ENCODE data around the gene DNAH6. TPM values are rescaled to one million over a fixed set of nuclear protein-coding genes. Genes with fewer than 3 reads are reported as not detected.

Gene DNAH6
- total RNA-seq, 1 experiment from 2014 or later, result 1.6 TPM

DNA sequence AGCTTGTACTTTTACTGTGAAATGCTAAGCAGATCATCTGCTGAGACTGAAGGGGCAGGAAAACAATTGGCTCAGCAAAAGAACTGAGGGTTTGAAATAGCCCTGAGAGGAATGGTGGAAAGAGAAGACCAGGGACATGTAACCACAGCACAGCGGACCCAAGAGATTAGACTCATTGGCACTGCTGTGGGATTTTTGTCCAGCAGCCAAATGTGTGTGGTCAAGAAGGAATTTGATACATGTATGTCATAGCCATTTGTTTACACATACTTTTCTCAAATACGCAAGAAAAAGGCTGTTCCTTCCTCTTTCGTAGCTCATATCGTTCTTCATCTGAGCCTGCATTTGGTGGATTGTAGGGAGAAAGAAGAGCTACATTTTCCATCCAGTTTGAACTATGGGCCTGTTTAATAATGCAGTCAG is 290.8 kb downstream of the DNAH6 start:
- Histone ChIP-seq H3K27ac (ENCODE audit: low read depth, low read length) (no peak overlapping the region), H3K9me3 (ENCODE audit: control insufficient read depth in 1 of 2, insufficient read depth in 1 of 2, low read depth in 1 of 2, low read length in 2 of 2) (no peaks in the 10 kb centered on the region), H2AFZ (ENCODE audit: low read depth, low read length, poor library complexity, severe bottlenecking) (no peak overlapping the region), H3K4me3 (replicated peaks in 1 of 2; ENCODE audit: low read depth in 1 of 2, low read length in 2 of 2) (no peak overlapping the region), H3K27me3 (ENCODE audit: insufficient read depth, low read length) (no peaks in the 10 kb centered on the region), H4K20me1 (ENCODE audit: insufficient read depth) (no peaks in the 10 kb centered on the region), H3K9ac (ENCODE audit: low read length) (no peak overlapping the region), H3K4me1 (ENCODE audit: control insufficient read depth in 1 of 2, insufficient read depth in 2 of 2, low read length in 2 of 2) (peaks cover 0 to 7% of the 10 kb centered on the region in 2 experiments; a peak in 1 of 4 replicates), H3K79me2 (ENCODE audit: insufficient read depth, low read length) (no peaks in the 10 kb centered on the region), H3K9me2 (ENCODE audit: insufficient read depth) (no peaks in the 10 kb centered on the region), H3K36me3 (ENCODE audit: control insufficient read depth in 1 of 2, insufficient read depth in 2 of 2, low read length in 2 of 2) (no peaks in the 10 kb centered on the region), H3K4me2 (ENCODE audit: low read length) (no peak overlapping the region)
- ChIA-PET CTCF (no interaction called here), POLR2A (no interaction called here), RAD21 (ENCODE audit: low non-redundant PET in 1 of 2, low total read pairs in 2 of 2, uncharacterized antibody in 2 of 2, unreplicated experiment in 2 of 2) (no interaction called here)
- ATAC-seq (no peak), DNase-seq (ENCODE audit: low read depth, low spot score) (peak; percentile 6)
- no TSS peak for BruUV-seq (replicated peaks)
- intact Hi-C loops (cut with micrococcal nuclease), result no loop called here
- TF ChIP-seq, protein P1, sequence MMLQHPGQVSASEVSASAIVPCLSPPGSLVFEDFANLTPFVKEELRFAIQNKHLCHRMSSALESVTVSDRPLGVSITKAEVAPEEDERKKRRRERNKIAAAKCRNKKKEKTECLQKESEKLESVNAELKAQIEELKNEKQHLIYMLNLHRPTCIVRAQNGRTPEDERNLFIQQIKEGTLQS (IDR thresholded peaks at IDR 0.05), result no peak
- no peak for TF ChIP-seq CBX3 (IDR thresholded peaks at IDR 0.05; ENCODE audit: low read depth)
- TF ChIP-seq SRF (IDR thresholded peaks at IDR 0.05; ENCODE audit: low read depth), result no peak
- TF ChIP-seq SP1 (IDR thresholded peaks at IDR 0.05; ENCODE audit: low read depth), result no peak
- no peak for TF ChIP-seq ELF1 (IDR thresholded peaks at IDR 0.05; ENCODE audit: borderline replicate concordance, low read depth)
- TF ChIP-seq EZH2phosphoT487 (IDR thresholded peaks at IDR 0.05; ENCODE audit: borderline replicate concordance), result no peak
- no peak for TF ChIP-seq SIN3A (IDR thresholded peaks at IDR 0.05; ENCODE audit: low read depth)
- no peak for TF ChIP-seq JUND (IDR thresholded peaks at IDR 0.05)

DNA sequence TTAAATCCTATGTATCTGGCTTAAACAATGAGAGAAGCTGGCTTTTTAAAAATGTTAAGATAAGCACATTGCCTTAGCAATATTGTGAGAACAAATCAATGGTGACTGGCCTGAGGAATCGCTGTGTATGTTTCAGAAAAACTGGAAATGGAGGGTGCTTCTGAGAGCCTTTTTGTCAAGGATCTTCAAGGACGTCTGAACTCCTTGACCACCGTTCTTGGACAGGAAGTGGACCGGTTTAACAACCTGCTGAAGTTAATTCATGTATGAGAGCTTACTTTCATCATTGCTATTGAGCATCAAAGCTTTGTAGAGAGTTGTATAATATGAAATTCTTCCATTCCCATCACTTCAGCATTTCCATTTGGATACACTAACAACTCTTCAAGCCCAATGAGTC is 292.0 kb downstream of the DNAH6 start:
- ATAC-seq, result no peak
- no peak overlapping the region for H3K4me2 ChIP-seq (ENCODE audit: low read length)

More for the DNA sequence above, 292.0 kb downstream of the DNAH6 start:
- H4K20me1 ChIP-seq (ENCODE audit: insufficient read depth), result no peaks in the 10 kb centered on the region
- H3K36me3 ChIP-seq (ENCODE audit: control insufficient read depth in 1 of 2, insufficient read depth in 2 of 2, low read length in 2 of 2), result no peaks in the 10 kb centered on the region
- peaks cover 0 to 7% of the 10 kb centered on the region in 2 experiments; a peak in 1 of 4 replicates for H3K4me1 ChIP-seq (ENCODE audit: control insufficient read depth in 1 of 2, insufficient read depth in 2 of 2, low read length in 2 of 2)
- H3K4me3 ChIP-seq (replicated peaks in 1 of 2; ENCODE audit: low read depth in 1 of 2, low read length in 2 of 2), result no peak overlapping the region
- no peaks in the 10 kb centered on the region for H3K9me3 ChIP-seq (ENCODE audit: control insufficient read depth in 1 of 2, insufficient read depth in 1 of 2, low read depth in 1 of 2, low read length in 2 of 2)
- H3K27me3 ChIP-seq (ENCODE audit: insufficient read depth, low read length), result no peaks in the 10 kb centered on the region
- no peak overlapping the region for H3K9ac ChIP-seq (ENCODE audit: low read length)
- POLR2A ChIA-PET, result no interaction called here
- TF ChIP-seq, protein P2, sequence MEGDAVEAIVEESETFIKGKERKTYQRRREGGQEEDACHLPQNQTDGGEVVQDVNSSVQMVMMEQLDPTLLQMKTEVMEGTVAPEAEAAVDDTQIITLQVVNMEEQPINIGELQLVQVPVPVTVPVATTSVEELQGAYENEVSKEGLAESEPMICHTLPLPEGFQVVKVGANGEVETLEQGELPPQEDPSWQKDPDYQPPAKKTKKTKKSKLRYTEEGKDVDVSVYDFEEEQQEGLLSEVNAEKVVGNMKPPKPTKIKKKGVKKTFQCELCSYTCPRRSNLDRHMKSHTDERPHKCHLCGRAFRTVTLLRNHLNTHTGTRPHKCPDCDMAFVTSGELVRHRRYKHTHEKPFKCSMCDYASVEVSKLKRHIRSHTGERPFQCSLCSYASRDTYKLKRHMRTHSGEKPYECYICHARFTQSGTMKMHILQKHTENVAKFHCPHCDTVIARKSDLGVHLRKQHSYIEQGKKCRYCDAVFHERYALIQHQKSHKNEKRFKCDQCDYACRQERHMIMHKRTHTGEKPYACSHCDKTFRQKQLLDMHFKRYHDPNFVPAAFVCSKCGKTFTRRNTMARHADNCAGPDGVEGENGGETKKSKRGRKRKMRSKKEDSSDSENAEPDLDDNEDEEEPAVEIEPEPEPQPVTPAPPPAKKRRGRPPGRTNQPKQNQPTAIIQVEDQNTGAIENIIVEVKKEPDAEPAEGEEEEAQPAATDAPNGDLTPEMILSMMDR (IDR thresholded peaks at IDR 0.05 in 2 of 3, conservative IDR thresholded peaks at IDR 0.05 in 1 of 3; ENCODE audit: borderline replicate concordance in 1 of 3, insufficient read depth in 1 of 3, low read depth in 2 of 3, low read length in 2 of 3), result no peak
- TF ChIP-seq POLR2A (IDR thresholded peaks at IDR 0.05; ENCODE audit: borderline replicate concordance, extremely low read depth, insufficient read depth, insufficient read length) (no peak), ELF1 (IDR thresholded peaks at IDR 0.05; ENCODE audit: borderline replicate concordance, low read depth) (no peak), YY1 (IDR thresholded peaks at IDR 0.05; ENCODE audit: extremely low read depth, insufficient replicate concordance, low read depth, low read length) (no peak)
- TF ChIP-seq, protein P1 (IDR thresholded peaks at IDR 0.05), result no peak
- TF ChIP-seq, protein P3, sequence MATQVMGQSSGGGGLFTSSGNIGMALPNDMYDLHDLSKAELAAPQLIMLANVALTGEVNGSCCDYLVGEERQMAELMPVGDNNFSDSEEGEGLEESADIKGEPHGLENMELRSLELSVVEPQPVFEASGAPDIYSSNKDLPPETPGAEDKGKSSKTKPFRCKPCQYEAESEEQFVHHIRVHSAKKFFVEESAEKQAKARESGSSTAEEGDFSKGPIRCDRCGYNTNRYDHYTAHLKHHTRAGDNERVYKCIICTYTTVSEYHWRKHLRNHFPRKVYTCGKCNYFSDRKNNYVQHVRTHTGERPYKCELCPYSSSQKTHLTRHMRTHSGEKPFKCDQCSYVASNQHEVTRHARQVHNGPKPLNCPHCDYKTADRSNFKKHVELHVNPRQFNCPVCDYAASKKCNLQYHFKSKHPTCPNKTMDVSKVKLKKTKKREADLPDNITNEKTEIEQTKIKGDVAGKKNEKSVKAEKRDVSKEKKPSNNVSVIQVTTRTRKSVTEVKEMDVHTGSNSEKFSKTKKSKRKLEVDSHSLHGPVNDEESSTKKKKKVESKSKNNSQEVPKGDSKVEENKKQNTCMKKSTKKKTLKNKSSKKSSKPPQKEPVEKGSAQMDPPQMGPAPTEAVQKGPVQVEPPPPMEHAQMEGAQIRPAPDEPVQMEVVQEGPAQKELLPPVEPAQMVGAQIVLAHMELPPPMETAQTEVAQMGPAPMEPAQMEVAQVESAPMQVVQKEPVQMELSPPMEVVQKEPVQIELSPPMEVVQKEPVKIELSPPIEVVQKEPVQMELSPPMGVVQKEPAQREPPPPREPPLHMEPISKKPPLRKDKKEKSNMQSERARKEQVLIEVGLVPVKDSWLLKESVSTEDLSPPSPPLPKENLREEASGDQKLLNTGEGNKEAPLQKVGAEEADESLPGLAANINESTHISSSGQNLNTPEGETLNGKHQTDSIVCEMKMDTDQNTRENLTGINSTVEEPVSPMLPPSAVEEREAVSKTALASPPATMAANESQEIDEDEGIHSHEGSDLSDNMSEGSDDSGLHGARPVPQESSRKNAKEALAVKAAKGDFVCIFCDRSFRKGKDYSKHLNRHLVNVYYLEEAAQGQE (IDR thresholded peaks at IDR 0.05; ENCODE audit: low read depth), result no peak
- no peak overlapping the region for H2AFZ ChIP-seq (ENCODE audit: low read depth, low read length, poor library complexity, severe bottlenecking)
- no peaks in the 10 kb centered on the region for H3K79me2 ChIP-seq (ENCODE audit: insufficient read depth, low read length)
- H3K9me2 ChIP-seq (ENCODE audit: insufficient read depth), result no peaks in the 10 kb centered on the region
- CTCF ChIA-PET, result no interaction called here
- DNase-seq (ENCODE audit: low read depth, low spot score), result no peak
- intact Hi-C loops (cut with micrococcal nuclease), result no loop called here
- BruUV-seq (replicated peaks), result no TSS peak
- no peak overlapping the region for H3K27ac ChIP-seq (ENCODE audit: low read depth, low read length)
- RAD21 ChIA-PET (ENCODE audit: low non-redundant PET in 1 of 2, low total read pairs in 2 of 2, uncharacterized antibody in 2 of 2, unreplicated experiment in 2 of 2), result no interaction called here
